Thyroid gland (tissue), 4 donors: ENCODE results near the gene MAPK6.

ENCODE experiments used
- CTCF ChIP-seq, 6 experiments: fragments of 200-600 bp in 3 of 6; fragments of 450-650 bp in 3 of 6; sonication (generic) in 3 of 6; IDR thresholded peaks; one replicate each; pipeline ENCODE4 v1.5.1; 2016 to 2019; ENCODE audit warnings: antibody characterized with exemption in 6 of 6, mild to moderate bottlenecking in 2 of 6, inconsistent platforms in 1 of 6, moderate library complexity in 1 of 6
- POLR2A ChIP-seq, 2 donors: fragments of 450-650 bp; IDR thresholded peaks; one replicate each; pipeline ENCODE4 v1.6.1; 2017; ENCODE audit warnings: antibody characterized with exemption in 2 of 2, mild to moderate bottlenecking in 2 of 2, moderate library complexity in 1 of 2

GRCh38 chr15:51973220-51973619 is 45.8 kb upstream of the MAPK6 start:
- TF ChIP-seq CTCF (IDR thresholded peaks at IDR 0.05) (no peak), POLR2A (IDR thresholded peaks at IDR 0.05) (no peak)
